ENCODE measurements around the gene TTC34.

- TF ChIP-seq EZH2 (IDR thresholded peaks at IDR 0.05; ENCODE audit: borderline replicate concordance, low read depth, low read length, severe bottlenecking) (no peak), CTCF (IDR thresholded peaks at IDR 0.05; ENCODE audit: borderline replicate concordance, extremely low read depth, low read length, poor library complexity, severe bottlenecking) (no peak)
Measured at GRCh38 chr1:2591581-2592261, 209.8 kb downstream of the TTC34 start.

Data from DND-41 (cell line).